Superior temporal gyrus (tissue), 1 donor: ENCODE results near the gene ADGRF1.
"Not testable (repeated sequence)": the region's sequence is repeated elsewhere in the genome, so short reads cannot be mapped to it uniquely, and the experiment has no call there.

Source experiments
- DNase-seq: peaks from one replicate; pipeline ENCODE4 v3.0.0-alpha.2; 2016; ENCODE audit errors: extremely low spot score

Gene ADGRF1

GRCh38 chr6:47061309-47062300 lies 19.5 kb upstream of the ADGRF1 start:
- DNase-seq, result peak; percentile 57

DNA sequence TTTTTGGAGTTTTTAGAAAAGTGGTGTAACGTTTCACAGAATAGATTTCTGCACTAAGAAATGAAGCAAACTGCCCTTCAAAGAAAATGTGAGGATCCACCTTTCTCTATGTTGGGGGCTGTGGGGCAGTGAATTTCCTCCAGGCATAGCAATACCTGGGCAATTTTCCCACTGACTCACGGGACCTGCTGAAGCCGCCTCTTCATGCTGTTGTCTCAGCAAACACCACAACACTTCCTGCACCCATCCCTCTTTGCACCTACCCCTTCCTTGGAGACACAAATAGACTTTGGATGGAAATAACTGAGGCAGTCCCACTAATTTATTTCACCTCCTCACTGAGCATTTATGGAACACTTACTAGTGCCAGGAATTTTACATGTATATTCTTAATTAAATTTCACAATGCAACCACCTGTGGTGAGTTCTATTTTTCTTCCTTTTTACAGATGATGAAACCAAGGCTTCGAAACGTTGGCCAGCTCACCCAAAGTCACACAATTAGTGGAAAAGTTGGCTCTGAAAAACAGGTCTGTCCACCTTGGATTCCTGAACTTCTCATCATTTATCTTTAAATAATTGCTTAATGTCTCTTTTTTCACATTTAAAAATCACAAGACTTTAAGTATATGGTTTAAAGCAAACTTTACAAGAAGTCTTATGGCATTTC lies 17.2 kb upstream of the ADGRF1 start:
- no peak for DNase-seq

DNA sequence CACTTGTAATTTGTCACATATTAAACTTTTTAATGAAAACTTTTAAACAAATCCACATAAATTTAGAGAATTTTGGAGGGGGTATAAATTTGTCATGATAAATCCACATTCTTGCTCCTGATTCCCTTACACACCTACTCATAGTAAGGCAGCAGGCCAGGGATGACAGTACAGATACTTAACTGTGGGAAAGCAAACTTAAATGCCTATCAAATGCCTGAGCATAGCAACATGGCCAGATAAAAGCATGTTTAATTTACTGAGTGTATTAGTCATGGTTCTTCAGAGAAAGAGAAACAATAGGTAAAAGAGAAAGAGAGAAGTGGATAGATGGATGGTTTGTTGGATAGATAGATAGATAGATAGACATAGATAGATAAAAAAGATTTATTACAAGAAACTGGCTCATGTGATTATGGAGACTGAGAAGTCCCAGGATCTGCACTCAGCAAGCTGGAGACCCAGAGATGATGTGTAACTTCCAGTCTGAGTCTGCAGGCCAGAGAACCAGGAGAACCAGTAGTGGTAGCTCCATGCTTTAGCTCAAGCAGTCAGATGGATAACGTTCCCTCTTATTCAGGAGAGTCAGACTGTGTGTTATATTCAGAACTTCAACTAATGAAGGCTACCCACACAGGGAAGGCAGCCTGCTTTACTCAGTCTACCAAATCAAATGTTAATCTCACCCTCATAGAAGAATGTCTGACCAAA lies 15.9 kb upstream of the ADGRF1 start:
- no peak for DNase-seq

DNA sequence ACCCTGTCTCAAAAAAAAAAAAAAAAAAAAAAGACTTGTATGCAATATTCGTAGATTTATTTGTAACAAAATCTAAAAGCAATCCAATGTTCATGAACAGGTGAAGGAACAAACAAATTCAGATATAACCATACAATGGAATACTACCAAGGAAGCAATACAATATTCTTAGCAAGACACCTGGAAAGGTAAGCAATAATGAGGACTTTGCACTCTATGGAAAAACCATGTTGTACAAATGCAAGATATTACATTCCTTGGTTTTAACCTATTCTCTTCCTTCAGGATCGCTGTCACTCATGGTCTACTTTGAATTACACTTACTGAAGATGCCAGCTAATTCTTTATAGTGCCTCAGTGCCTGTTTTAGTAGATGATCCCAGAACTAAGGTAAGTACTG lies 14.7 kb upstream of the ADGRF1 start:
- no peak for DNase-seq

DNA sequence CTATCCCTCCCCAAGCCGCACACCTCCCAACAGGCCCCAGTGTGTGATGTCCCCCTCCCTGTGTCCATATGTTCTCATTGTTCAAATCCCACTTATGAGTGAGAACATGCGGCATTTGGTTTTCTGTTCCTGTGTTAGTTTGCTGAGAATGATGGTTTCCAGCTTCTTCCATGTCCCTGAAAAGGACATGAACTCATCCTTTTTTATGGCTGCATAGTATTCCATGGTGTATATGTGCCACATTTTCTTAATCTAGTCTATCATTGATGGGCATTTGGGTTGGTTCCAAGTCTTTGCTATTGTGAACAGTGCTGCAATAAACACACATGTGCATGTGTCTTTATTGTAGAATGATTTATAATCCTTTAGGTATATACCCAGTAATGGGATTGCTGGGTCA lies 12.2 kb upstream of the ADGRF1 start:
- not testable (repeated sequence) for DNase-seq

DNA sequence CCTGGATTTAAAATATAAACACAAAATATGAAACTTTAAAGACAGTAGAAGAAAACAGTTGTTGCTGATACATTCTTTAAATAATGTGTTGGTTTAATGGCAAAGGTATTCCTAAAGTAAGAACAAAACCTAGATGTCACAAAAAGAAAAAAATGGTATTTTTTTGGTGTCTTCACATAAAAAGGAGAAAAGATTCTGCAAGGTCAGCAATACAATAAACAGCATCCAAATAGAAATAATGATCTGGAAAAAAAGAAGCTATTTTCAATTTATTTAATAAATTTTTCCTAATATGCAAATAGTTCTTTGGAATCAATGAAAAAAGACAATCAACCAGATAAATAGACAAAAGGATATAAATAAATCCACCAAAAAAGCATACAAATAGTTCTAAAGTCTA lies 6.5 kb upstream of the ADGRF1 start:
- DNase-seq, result no peak

DNA sequence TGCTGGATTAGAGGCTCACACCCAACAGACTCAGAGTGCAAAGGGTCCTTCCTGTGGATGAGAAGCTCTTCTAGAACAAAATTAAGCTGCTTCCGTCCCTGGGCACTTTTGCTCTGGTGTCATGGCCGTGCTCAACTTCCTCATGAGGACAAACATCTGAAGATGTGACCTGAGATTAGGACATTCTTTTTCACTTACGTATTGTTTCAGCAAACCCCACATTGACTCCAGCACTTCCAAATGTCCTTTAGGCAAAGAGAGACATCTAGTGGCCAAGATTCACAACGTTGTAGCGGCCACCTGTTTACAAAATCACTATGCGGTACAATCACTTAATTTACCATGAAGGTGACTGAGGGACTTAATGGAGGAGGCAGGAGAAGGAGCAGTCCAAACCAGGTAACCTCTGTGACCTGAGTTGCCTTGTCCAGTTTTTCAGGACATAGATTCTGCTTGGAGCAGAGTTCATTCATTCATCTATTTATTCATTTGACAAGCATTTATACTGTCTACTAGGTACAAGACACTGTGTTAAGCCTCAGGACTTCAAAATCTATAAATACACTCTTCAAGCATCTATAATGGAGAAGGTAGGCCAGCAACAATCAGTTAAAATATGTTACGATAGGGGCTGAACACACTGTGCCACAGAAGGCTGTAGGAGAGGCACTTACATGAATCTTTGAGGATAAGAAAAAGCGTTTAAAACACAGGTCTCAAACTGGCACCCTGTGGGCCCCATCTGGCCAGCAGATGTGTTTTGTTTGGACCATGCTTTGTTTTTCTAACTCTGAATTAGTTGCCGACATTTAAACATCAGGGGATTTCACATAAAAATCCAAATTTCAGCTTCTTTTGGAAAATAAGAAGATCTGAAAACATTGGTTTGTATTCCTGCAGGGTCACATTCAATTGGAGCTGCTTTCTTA lies 5.6 kb upstream of the ADGRF1 start:
- peak; percentile 87 for DNase-seq

- no peak for DNase-seq
Observed at GRCh38 chr6:47047097-47047478, 5.0 kb upstream of the ADGRF1 start.

GRCh38 chr6:47044397-47044796 lies 2.3 kb upstream of the ADGRF1 start:
- no peak for DNase-seq

DNA sequence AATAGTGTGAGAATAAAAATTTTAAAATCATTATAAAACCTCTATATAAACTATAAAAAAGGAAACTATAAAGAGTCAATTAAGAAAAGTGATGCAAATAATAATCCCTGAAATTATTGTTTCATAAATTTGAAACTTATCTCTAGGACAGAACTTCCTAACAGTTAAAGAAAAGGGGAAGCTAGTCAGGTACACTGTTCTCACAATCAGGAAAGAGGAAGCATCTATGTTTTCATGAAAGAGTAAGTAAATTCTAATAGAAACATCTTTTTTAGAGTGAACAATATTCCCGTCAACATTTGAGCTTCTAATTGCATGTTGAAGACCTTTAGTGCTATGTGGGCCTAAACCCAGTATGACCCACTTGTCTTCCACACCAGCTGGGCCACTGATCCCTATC lies 1.2 kb upstream of the ADGRF1 start:
- no peak for DNase-seq

GRCh38 chr6:47041741-47042140 lies 391 bp downstream of the ADGRF1 start:
- DNase-seq, result no peak

- peak; percentile 31 for DNase-seq
Observed at GRCh38 chr6:47034926-47035325, 7.2 kb downstream of the ADGRF1 start.

GRCh38 chr6:47034421-47034820 lies 7.7 kb downstream of the ADGRF1 start:
- no peak for DNase-seq

- no peak for DNase-seq
Observed at GRCh38 chr6:47032974-47033765, 9.0 kb downstream of the ADGRF1 start.

DNA sequence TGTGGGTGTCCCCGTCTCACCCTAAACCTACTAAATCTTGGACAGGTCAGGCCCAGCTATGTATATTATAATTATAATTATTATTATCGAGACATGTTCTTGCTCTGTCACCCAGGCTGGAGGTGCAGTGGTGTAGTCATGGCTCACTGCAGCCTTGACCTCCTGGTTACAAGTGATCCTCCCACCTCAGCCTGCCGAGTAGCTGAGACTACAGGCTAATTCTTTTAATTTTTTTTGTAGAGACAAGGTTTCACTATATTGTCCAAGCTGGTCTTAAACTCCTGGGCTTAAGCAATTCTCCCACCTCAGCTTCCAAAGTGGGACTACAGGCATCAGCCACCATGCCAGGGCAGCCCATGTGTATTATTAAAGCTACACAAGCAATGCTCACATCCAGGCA lies 10.5 kb downstream of the ADGRF1 start:
- no peak for DNase-seq

DNA sequence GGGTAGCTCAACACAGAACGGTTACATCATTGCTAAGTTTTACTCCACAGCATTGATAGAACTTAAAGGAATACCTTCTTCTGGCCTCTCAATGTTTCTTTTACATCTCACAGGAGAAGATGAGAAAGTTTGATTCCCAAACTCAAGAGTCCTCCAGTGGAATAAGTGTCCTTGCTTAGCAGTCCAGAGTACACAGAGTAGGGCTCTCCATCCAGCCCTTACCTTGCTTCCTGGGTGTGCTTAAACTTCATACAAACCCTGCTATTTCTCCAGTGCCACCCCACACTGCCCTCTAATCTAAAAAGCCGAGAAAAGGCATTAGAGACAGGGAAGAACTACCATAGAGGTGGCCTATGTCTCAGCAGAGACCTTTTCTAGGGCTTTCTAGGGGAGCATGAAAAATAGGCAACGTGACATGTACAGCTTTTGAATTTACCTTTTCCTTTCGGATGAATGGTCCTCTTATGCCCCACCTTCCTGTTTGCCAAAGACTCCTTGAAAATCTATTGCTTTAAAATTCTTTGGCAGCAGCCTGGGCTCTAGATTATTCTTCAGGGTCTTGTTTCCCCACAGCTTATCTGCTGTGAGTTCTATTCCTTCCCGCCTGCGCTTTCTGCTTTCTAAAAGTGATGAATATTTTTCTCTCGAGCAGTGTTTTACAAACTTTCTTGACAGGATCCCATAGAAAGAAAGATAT lies 12.1 kb downstream of the ADGRF1 start:
- no peak for DNase-seq

DNA sequence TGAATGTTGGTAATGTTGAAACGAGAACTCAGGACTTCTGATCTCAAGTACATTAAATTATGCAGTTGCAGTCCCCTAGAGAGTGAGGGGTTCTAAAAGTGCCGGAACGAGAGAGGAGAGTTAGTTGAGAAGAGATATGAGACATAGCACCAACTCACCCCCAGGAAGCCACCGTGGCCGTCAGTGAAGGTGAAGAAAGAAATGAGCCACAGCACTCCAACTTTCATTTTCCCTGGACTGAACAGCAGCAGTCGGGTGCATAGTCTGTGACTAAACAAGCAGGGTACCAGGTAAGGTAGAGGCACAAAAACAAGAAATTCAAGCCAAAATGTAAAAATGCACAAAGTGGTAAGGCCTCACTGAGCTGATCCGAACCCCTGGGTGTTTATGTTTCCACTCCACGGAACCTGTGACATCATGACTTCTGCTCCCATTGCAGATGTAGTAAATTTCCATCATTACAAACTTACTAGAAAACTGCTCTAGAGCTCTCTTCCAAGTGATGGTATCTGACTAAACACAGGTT lies 13.2 kb downstream of the ADGRF1 start:
- no peak for DNase-seq

- no peak for DNase-seq
Observed at GRCh38 chr6:47027315-47027714, 14.8 kb downstream of the ADGRF1 start.

GRCh38 chr6:47026679-47027078 lies 15.5 kb downstream of the ADGRF1 start:
- no peak for DNase-seq

DNA sequence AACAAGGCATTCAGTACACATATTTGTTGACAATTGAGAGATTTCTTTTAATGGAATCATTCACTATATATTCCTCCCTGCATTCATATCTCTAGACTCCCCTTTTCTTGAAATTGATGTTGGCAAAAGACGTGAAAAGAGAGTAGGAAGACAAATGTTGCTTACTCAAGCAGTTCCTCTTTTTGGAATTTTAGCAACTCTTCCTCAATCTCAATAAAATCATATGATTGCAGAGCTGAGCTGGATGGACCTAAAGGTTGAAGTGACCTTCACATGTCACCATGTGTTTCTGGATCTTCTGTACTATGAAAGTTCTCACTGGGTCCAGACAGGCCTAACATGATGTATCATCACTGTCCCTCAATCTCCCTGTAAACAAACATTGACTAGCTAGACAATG lies 18.6 kb downstream of the ADGRF1 start:
- DNase-seq, result no peak
